Activated gamma-delta T cell treated with Interleukin-2 at 50 U/mL for 16 hours (primary cell): ENCODE measurements around the gene CTDP1.

Experiments
- DNase-seq: peaks from one replicate; pipeline ENCODE4 v3.0.0-alpha.2; 2020

Gene CTDP1

DNA sequence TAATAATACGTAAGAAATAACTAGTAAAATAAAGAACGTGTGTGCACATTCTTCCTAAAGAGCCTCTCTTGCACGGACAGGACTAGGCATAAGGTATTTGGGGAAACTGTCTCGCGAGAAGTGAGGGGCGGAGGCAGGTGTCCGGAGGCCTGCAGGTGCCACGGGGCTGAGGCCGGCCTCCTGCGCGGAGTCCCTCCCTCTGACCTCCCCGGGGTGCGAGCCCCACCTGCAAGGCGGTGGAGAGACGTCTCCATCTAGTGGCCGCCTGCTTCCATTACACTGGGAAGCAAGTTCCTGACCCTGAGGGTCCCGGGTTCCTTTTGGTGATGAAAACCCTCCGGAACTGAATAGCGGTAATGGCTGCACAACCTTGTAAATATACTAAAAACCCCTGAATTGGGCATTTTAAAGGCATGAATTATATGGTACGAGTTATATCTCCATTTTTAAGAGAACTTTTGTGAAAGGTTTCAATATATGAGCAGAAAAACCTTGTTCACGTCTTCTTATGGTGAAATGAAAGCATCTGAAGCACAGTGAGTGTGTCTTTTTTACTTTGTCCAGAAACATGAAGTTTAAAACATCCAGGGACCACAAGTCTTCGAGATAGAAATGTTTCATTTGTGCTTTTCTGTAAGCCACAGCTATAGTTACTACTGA lies 35.5 kb upstream of the CTDP1 start:
- peak; percentile 67 for DNase-seq

DNA sequence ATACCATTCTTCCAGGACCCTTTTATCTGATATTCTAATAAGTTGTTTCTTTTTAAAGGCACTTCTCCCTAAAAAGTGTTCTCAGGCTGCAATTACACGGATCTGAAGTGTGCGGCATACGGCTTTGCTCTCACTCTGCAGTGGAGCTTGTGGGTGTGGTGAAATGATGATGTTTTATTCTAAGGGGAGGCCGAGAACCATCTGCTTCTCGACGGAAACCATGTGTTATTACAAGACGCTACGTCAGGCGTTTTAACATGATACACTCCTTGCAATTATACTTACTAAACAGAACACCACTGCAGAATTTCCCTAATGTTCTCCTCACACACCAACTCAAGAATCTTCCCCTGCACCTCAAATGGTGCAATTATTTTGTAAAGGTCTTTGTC lies 34.9 kb upstream of the CTDP1 start:
- no peak for DNase-seq

DNA sequence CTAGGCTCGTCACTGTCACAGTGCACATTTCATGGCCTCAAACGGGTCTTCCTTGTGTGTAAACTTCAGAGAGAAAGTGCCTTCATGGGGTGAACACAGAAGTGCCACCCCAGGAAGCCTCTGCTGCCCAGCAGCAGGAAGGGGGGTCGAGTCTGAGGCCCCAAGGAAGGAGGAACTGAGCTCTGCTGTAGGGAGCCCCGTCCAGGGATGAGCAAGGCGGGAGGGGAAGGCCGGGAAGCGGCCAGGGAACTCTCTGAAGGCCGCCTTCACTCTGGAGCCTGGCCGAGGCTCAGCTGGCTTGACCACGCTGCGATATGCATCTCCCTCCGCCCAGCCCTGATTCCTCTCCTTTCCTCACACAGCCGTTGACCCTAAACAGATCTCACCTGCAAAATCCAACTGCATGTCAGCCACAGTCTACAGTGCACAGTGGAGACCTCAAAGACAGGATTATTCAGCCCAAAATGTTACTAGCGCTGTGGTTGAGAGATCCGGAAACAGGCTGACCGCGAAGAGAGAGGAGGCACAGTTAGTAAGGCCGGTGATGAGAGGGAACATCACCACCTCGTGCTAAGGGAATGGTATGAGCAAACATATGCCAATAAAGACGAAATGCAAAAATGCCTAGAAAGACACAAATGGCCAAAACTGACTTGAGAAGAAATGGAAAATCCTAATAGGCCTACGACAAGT lies 34.2 kb upstream of the CTDP1 start:
- no peak for DNase-seq

DNA sequence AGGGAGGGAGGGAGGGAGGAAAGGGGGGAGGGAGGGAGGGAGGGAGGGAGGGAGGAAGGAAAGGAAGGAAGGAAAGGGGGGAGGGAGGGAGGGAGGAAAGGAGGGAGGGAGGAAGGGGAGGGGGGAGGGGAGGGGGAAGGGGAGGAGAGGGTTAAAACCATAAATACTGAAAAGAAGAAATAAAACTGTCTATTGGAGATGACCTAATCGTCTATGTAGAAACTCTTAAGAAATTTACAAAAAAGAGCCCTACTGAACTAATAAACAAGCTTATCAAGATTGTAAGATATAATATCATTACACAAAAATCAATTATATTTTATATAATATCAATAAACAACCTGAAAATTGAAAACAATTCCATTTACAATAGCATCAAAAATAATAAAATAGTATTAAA lies 32.3 kb upstream of the CTDP1 start:
- DNase-seq: no peak

DNA sequence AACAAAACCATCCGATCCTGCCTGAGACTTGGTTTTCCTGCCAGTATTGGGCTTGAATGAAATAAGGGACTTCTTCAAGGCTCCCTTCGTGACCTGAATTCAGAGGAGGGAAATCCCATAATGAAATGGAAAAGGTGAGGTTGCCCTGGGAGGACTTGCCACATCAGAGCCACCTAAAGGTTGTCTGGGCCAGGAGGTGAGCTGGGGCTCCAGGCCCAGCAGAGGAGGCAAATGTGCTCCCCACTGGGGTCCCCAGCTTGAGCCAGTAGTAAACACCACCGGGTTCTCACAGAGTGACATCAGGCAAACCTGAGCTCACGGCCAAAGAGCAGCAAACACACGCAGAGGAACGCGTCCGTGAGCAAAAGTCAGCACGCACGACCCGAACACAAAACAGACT lies 28.6 kb upstream of the CTDP1 start:
- DNase-seq: no peak

DNA sequence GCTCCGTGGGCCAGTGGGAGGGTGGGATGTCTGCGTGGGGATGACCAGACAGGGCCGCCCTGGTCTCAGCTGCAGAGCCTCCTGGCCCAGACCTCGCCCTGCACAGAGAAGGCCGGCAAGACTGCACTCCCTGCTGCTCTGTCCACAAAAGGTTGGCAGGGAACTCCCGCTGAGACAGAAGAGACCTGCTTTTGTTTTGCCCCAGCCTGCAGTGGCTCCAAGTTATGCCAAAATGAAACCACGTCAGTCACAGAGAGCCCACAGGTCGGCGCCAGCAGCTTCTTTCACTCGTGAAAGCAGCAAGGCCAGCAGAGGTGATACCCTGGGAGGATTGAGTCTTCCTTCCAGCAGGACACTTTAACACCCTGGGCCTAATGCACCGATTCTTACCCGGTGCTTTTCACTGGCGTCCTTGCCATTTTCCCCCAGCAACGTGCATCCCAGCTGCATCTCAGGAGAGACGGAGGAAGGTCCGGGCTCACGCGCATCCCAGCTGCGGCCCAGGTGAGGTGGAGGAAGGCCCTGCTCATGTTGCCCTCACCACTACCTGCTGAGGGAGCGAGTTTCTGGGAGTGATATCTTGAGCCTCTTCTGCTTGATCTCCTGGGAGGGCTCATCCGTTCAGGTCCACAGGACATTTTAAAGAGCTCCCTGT lies 22.1 kb upstream of the CTDP1 start:
- DNase-seq: no peak

DNA sequence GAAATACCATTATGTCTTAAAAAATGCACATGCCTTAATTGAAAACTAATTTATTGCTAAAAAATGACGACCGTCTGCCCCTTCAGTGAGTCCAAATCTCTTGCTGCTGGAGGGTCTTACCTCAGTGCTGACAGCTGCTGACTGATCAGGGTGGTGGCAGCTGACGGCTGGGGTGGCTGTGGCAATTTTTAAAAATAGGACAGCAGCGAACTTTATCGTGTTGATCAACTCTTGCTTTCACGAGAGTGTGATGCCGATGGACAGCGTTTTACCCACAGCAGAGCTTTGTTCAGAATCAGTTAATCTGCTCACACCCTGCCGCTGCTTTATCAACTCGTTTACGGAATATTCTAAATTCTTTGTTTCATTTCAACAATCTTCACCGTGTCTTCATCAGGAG lies 21.2 kb upstream of the CTDP1 start:
- DNase-seq: no peak

DNA sequence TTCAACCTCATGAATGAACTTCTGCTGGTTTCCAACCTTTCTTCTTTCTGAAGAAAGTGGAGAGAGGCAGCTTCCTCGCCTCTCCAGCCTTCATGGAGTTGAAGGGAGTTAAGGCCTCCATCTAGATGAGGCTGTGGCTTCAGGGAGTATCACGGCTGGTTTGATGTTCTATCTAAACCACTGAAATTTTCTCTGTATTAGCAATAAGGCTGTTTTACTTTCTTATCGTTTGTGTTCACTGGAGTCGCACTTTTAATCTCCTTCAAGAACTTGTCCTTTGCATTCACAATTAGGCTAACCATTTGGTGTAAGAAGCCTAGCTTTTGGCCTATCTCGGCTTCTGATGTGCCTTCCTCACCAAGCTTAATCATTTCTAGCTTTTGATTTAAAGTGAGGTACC lies 19.9 kb upstream of the CTDP1 start:
- no peak for DNase-seq

DNA sequence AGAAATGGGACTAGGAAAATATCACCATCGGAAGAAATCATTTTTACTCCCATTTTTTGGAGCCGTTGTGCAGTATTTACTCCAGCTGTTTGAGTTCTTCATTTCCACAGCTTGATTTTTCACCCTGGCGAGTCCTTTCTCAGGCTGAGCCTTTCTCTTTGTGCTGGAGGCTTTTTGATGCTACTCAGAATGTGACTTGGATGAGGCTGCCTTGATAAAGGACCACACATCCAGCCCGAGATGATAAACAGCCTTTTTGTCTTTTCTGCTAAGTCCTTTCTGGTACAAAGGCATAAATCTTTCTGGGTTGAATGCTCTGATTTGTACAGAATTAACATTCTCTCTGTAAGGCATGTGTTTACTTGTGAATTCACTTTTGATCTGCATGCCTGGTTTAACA lies 17.6 kb upstream of the CTDP1 start:
- no peak for DNase-seq

DNA sequence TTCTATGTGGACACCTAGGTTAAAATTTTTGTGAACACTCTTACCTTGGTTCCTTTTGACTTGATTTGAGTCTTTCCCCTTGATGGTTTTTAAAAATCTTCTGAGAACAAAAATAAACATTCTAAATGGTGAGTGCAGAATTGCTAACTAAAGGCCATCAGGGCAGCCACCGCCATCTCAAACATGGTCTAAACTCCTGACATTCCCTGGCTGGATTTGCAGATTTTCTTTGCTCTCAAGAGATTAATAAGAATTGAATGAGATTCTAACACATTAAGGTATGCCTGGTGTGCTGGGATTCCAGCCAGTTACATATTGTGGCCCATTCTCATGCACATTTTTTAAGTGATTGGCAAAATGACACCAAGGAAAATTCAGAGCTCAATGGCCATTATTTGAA lies 17.2 kb upstream of the CTDP1 start:
- no peak for DNase-seq

DNA sequence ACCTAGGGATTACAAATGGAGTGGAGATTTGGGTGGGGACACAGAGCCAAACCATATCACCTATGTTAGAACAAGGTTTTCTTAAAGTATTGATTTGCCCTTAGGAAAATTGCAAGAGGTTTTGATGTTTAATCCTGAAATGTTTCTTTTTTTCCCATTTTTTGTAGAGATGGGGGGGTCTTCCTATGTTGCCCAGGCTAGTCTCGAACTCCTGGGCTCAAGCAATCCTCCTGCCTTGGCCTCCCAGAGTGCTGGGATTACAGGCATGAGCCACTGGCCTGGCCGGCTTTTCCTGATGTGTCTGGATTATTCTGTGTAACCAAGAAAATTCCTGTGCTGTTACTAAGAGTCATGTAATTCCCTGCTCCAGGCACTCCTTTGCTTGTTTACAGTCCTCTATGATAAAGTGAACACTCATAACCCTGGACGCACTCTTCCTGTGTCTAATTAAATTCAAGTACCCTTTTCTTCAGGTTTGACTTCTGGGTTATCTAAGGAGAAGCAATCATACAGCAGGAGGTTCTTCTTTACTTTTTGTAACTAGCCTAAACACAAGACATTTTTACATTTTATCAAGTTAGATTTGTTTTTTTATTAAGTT lies 15.0 kb upstream of the CTDP1 start:
- no peak for DNase-seq

DNA sequence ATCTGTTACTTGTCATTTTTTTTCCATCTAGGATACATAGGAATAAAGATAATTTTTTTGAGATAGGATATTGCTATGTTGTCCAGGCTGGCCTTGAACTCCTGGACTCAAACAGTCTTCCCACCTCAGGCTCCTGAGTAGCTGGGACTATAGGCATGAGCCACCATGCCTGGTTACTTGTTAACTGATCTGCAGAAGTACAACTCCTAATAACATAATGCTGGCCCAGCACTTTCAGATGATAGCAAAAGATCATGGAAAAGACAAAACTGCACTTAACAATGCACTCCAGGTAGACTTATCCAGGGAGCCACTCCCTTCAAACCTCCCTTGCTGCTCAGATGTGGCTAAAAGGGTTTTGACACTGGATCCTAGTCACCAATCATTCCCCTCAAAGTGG lies 11.4 kb upstream of the CTDP1 start:
- no peak for DNase-seq

DNA sequence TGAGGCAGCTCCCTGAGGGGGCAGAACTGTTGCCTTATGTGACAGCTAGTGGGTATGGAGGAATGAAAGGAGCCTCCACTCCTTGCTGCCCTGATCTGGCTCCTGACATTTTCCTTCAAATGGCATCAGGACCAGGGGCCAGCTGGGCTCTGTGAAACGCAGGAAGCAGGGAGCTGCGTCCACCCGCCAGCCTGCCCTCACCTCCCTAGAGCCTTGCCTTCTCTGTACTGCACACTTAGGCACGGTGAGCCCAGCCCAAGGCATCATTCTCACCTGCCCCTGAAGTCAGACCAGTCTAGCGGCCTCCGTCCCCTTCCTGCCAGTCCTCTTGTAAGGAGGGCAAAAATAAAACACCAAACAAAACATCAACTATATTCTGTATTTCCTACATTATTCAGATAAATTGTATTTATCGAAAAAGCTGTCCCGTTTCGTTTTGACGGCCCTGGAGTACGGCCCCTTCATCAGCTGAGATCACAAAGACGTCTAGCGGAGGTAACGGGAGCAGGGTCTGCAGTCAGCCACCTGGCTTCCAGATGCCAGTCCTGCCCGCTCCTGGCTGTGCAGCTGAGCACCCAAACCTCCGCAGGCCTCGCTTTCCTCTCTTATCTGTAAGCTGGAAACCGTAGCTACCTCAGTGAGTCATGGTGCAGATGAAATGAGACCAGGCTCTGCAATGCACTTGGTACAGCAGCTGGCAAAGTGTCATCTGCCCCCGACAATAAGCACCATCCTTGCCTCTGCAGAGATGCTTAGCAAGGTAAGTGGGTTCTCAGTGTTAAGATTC lies 6.9 kb upstream of the CTDP1 start:
- no peak for DNase-seq

DNA sequence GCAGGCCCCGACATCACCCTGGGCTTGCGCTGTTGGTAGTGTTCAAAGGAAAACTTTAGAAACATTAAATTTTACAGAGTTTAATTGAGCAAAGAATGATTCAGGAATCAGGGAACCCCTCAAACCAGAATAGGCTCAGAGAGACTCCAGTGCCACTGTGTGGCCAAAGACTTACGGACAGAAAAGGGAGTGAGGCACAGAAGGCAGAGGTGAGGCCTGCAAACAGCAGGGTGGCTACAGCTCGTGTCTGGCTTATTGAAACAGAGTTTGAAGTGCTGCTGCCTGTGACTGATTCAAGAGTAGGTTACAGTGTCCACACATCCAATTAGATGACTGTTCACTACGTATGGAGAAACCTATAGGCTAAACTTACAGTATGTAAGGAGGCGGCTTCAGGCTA lies 2.4 kb upstream of the CTDP1 start:
- DNase-seq: no peak

DNA sequence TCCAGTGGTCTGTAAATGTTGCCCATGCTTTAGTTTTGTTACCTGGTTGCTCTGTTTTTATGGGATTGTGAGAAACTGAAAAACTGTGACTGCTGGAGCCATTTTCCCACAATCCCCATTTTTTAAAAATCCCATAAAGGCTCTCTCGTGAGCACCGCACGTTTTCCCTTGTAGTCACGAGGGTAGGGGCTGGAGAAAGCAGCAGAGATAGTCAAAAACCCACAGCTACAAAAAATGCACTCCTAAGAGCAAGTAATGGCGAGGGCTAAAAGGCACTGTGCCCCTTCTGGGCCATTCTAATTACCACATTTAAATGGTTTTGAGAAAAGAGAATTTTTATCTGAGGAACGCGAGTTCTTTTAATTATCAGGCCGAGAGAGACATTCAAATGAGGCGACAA lies 1.8 kb upstream of the CTDP1 start:
- DNase-seq: no peak

DNA sequence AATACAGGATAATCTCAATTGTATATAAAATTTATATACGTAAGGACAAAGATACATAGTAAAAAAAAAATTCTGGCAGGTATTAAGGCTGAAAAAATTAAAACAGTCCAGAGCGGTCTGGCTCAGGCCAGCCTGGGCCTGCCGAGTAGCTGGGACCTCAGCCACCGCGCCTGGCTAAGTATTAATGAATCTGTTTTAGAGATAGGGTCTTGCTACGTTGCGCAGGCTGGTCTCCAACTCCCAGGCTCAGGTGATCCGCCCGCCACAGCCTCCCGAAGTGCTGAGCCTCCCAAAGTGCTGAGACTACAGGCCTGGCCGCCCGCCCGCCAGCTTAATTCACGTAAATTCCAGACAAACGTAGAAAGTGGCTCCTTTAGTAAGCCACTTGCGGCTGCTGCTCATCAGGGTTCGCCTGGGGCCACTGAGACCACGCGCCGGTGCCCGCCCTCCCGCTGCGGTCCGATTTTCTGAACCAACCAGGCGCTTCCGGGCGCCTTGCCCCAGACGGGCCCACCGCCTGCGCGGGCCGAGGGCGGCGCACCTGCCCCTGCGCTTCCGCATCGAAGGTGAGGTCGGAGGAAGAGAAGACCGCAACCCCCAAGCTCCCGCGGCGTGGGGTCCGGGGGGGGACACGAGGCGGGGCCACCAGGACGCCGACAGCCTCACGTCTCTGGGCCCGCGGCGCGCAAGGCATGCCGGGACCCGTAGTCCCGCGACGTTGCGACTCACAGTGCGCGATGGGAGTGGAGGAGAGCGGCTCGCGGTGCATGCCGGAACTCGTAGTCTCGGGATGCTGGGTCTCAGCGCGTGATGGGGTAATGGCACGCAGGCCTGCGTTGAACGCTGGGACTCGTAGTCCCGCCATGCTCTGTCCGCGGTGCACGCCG lies 695 bp upstream of the CTDP1 start:
- peak; percentile 98 for DNase-seq

DNA sequence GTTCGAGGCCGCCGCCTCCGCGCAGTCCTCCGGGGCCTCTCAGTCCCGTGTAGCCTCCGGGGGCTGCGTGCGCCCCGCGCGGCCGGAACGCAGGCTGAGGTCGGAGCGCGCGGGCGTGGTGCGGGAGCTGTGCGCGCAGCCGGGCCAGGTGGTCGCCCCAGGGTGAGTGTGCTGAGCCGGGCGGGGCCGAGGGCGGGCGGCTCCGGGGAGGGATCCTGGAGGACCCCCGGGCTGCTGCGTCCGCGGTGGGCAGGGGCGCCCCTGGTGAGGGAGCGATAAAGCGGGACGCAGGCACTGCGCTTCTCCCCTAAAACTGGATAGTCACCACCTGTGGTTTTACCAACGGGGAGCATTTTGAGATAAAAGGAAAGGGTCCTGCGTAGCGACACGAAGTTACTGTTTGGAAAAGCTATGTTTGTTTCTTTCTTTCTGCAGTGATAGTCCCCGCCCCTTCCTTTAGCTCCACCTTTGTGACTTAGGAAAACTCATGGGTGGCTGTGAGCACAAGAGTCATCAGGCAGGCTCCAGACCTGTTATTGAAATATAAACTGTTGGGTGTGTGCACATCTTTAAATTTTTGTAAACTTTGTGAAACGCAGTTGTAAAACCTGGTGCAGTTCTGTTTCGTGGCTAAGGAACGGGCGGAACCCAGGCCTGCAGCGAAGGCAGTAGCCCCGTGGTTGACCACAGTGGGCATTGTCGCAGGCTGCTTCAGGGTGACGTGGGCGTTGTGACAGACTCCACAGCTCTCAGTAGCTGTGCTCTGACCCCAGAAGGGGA lies 687 bp downstream of the CTDP1 start:
- DNase-seq: no peak

DNA sequence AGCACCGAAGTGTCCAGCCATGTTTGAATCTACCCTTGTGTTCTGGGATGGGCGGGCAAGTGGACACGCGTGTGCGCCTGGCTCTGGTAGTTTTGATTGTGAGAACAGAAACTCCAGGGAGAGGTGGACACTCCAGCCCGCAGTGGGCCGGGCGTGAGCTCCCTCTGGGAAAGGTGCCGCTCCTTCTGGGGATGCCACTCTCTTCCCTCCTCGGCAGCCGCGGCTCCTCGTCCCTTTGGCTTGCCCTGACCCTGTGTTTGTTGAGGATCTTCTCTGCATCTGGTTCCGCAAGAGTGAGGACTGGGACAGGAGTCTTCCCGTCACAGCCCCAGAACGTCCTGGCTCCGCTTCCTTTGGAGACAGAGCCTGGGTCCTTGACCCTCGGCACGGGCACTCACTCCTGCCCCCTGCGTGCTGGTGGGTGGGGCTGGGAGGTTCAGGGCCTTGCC lies 1.3 kb downstream of the CTDP1 start:
- DNase-seq: no peak

DNA sequence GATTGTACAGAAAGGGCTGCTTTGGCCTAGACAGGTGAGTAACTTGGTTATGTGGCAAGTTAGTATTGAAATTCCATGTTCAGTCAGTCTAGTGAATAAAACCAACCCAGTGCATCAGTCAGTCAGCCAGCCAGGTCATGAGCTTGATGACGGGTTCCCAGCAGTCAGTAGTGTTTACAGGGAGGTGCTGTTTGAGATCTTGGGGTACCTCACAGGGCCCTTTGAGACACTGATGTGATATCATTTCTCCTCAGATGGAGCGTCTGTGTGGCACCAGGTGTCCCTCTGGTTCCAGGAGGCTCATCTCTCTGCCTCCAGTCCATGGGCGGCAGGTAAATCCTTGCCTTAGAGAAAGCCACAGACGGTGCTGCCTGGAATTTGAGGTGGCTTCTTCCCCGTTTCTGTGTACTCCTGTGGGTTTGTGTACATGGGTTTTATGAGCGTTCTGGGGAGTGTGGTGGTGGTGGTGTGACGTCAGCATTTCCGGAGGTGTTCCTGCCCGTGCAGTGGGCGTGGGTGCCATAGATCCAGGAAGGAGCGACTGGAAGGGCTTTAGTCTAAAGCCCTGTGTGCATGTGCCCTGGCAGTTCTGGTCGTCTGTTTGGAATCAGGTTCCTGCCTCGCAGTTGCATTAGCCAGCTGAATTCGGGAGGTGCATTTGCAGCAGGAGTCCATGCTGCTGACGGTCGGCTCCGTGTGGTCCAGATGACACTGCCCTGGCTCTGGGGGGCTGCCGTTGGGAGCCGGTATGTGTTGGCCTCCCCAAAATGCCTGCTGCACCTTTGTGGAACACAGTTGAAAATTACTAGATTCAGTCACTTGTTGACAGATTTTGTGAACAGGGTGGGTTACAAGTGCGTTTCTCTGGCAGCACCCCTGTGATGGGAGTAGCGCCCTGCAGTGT lies 2.1 kb downstream of the CTDP1 start:
- DNase-seq: peak; percentile 60

DNA sequence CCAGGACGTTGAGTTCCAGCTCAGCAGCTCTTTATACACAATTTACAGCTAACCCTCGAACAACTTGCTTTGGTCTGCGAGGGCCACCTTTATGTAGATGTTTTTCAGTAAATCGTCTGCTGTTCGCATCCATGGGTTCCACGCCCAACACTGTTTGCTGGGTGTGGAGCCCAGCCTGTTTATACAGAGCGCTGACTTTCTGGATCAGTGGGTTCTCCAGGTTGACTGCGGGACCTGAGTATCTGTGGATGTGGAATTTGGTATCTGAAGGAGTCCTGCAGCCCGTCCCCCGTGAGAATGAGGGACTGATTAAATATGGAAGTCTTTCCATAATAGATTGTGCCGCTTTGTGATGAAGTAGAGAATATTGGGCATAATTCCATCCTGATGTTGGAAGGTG lies 2.9 kb downstream of the CTDP1 start:
- no peak for DNase-seq
